Suprapubic skin (tissue), 3 donors: Measurements from ENCODE around the gene CD180.

Experiments used
- EP300 ChIP-seq: sonication (generic); formaldehyde crosslinking; IDR thresholded peaks from one replicate; pipeline ENCODE4 v1.6.1; 2017; ENCODE audit warnings: antibody characterized with exemption
- POLR2A ChIP-seq, 2 donors: fragments of 450-650 bp; IDR thresholded peaks; one replicate each; pipeline ENCODE4 v1.6.1; 2017; ENCODE audit warnings: antibody characterized with exemption in 2 of 2, mild to moderate bottlenecking in 2 of 2, moderate library complexity in 2 of 2
- TF ChIP-seq, protein P1 (sequence below), 2 donors: fragments of 200-600 bp in 1 of 2; fragments of 450-650 bp in 1 of 2; sonication (generic) in 1 of 2; IDR thresholded peaks; one replicate each; pipeline ENCODE4 v1.5.1; 2016 to 2019; ENCODE audit warnings: antibody characterized with exemption in 2 of 2, mild to moderate bottlenecking in 1 of 2, moderate library complexity in 1 of 2

DNA sequence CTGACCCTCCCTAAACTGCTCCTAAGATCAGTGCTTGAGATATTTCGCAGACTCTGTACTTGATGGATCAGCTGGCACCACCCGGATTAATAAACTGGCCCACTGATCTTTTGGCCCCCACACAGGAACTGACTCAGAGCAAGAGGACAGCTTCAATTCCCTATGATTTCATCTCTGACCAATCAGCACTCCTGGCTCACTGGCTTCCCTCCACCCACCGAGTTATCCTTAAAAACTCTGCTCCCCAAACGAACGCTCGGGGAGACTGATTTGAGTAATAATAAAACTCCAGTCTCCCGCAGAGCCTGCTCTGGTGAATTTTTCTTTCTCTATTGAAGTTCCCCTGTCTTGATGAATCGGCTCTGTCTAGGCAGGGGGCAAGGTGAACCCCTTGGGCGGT, 36.5 kb upstream of the CD180 start:
- TF ChIP-seq EP300, result no peak
- TF ChIP-seq, protein P1, sequence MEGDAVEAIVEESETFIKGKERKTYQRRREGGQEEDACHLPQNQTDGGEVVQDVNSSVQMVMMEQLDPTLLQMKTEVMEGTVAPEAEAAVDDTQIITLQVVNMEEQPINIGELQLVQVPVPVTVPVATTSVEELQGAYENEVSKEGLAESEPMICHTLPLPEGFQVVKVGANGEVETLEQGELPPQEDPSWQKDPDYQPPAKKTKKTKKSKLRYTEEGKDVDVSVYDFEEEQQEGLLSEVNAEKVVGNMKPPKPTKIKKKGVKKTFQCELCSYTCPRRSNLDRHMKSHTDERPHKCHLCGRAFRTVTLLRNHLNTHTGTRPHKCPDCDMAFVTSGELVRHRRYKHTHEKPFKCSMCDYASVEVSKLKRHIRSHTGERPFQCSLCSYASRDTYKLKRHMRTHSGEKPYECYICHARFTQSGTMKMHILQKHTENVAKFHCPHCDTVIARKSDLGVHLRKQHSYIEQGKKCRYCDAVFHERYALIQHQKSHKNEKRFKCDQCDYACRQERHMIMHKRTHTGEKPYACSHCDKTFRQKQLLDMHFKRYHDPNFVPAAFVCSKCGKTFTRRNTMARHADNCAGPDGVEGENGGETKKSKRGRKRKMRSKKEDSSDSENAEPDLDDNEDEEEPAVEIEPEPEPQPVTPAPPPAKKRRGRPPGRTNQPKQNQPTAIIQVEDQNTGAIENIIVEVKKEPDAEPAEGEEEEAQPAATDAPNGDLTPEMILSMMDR (IDR thresholded peaks at IDR 0.05), result no peak
- TF ChIP-seq POLR2A (IDR thresholded peaks at IDR 0.05), result no peak
